Myometrial cell (primary cell): ENCODE measurements around the gene YIPF4. TPM values are rescaled to one million over a fixed set of nuclear protein-coding genes. Genes with fewer than 3 reads are reported as not detected.

Experiments
- total RNA-seq: library from RNA; depleted of rRNA; stranded (reverse); fragments of >200 nt; gene quantifications from 2 replicates; pipeline ENCODE4 v1.2.3, GENCODE V29; 2015

YIPF4 gene
- total RNA-seq, result 17.3 and 34.0 TPM in 2 replicates

GRCh38 chr2:32277674-32278477, at the start of gene YIPF4:
YIPF4 (plus strand) TSS chr2:32277904; CDS start chr2:32278156, 252 bp downstream.

GRCh38 chr2:32264422-32265105, 13.1 kb upstream of the YIPF4 start, which contains the start of gene NLRC4:
NLRC4 (minus strand) TSS chr2:32264886; CDS start chr2:32256775, 8,111 bp downstream.

GRCh38 chr2:32356681-32357317, 79.1 kb downstream of the YIPF4 start, which contains the start of gene BIRC6:
BIRC6 (plus strand) TSS chr2:32357023; CDS start chr2:32357162, 139 bp downstream.

Other genes with a start within 250 kb of the YIPF4 start
- gene DPY30, start 238.1 kb upstream of the YIPF4 start, total RNA-seq, result 122 and 129 TPM in 2 replicates
- 15.9 and 19.3 TPM in 2 replicates for gene SPAST, start 214.3 kb upstream of the YIPF4 start, total RNA-seq
- 17.0 and 17.2 TPM in 2 replicates for gene SLC30A6, start 112.0 kb upstream of the YIPF4 start, total RNA-seq
- gene NLRC4, start 13.0 kb upstream of the YIPF4 start, total RNA-seq, result not detected in 2 replicates
- gene BIRC6, start 79.1 kb downstream of the YIPF4 start, total RNA-seq, result 37.5 and 55.6 TPM in 2 replicates